RPMI7951 (cell line): ENCODE data around the gene RANBP1. TPM values are rescaled to one million over a fixed set of nuclear protein-coding genes. Genes with fewer than 3 reads are reported as not detected.
A peak's percentile ranks its signal among the peaks of the same experiment; 100 is the strongest.
"Not testable (repeated sequence)": the region's sequence is repeated elsewhere in the genome, so short reads cannot be mapped to it uniquely, and the experiment has no call there.

Experiments used
- DNase-seq: peaks from one replicate; pipeline ENCODE4 v3.0.0-alpha.2; 2012; ENCODE audit warnings: low read depth
- total RNA-seq: library from RNA; depleted of rRNA; stranded (reverse); fragments of >200 nt; shearing (Covaris generic); gene quantifications from 2 replicates; pipeline ENCODE4 v1.2.3, GENCODE V29; 2014

RANBP1 gene
- total RNA-seq, 1 experiment from 2014 or later = 528 TPM

GRCh38 chr22:20150381-20151275 is 34.7 kb downstream of the RANBP1 start, which contains the start of gene CCDC188:
Gene CCDC188, minus strand, starts transcription at chr22:20151055. Its CDS starts 69 bp downstream, at chr22:20150986.
- no peak for DNase-seq

GRCh38 chr22:20151276-20151588 is 35.3 kb downstream of the RANBP1 start:
- DNase-seq = no peak

GRCh38 chr22:20152464-20152890 is 36.6 kb downstream of the RANBP1 start:
- no peak for DNase-seq

GRCh38 chr22:20153945-20154344 is 38.0 kb downstream of the RANBP1 start:
- DNase-seq = no peak

GRCh38 chr22:20154602-20155187 is 38.8 kb downstream of the RANBP1 start:
- no peak for DNase-seq

GRCh38 chr22:20155330-20156041 is 39.6 kb downstream of the RANBP1 start:
- peak; percentile 88 for DNase-seq

- no peak for DNase-seq
Observed at GRCh38 chr22:20156042-20156389, 40.1 kb downstream of the RANBP1 start.

GRCh38 chr22:20156611-20157429 is 40.9 kb downstream of the RANBP1 start:
- peak; percentile 45 for DNase-seq

GRCh38 chr22:20157430-20158183 is 41.7 kb downstream of the RANBP1 start:
- DNase-seq = no peak

- no peak for DNase-seq
Observed at GRCh38 chr22:20158391-20159036, 42.6 kb downstream of the RANBP1 start.

- no peak for DNase-seq
Observed at GRCh38 chr22:20159076-20159475, 43.2 kb downstream of the RANBP1 start.

- DNase-seq = not testable (repeated sequence)
Observed at GRCh38 chr22:20159531-20159930, 43.6 kb downstream of the RANBP1 start.

- no peak for DNase-seq
Observed at GRCh38 chr22:20160041-20160440, 44.1 kb downstream of the RANBP1 start.

GRCh38 chr22:20164863-20165262 is 49.0 kb downstream of the RANBP1 start:
- DNase-seq = no peak

- DNase-seq = no peak
Observed at GRCh38 chr22:20165421-20165820, 49.5 kb downstream of the RANBP1 start.

- no peak for DNase-seq
Observed at GRCh38 chr22:20165913-20166312, 50.0 kb downstream of the RANBP1 start.

GRCh38 chr22:20166703-20167102 is 50.8 kb downstream of the RANBP1 start:
- no peak for DNase-seq

- DNase-seq = no peak
Observed at GRCh38 chr22:20167643-20168322, 51.9 kb downstream of the RANBP1 start.

GRCh38 chr22:20169253-20169822 is 53.4 kb downstream of the RANBP1 start:
- no peak for DNase-seq

GRCh38 chr22:20170170-20170569 is 54.3 kb downstream of the RANBP1 start:
- no peak for DNase-seq
